Ishikawa (cell line): Measurements from ENCODE around the gene ELOVL7.

Experiments used
- TAF1 ChIP-seq: IDR thresholded peaks from 2 replicates; pipeline ENCODE4 v1.6.1; 2012; ENCODE audit warnings: low read depth, mild to moderate bottlenecking
- TF ChIP-seq, protein P1 (sequence below): IDR thresholded peaks from 2 replicates; pipeline ENCODE4 v1.6.1; 2012; ENCODE audit warnings: low read depth, mild to moderate bottlenecking

DNA sequence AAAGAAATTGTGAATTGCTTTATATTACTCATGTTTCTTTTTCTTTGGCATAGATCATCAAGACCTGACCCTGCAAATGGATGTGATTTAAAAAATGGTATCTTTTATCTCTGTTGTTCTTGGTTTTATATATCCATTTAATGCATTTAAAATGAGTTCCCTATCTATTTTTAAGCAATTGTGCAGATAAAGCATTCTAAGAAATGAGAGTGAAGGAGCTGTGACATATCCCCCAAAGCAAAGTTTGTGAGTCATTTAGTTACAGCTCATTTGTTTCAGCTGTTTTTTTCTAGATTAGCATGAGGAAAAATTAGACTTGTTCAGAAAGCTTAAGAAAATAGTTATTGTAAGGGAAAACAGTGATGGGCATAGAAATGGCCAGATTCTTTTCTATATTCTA, 7.6 kb upstream of the ELOVL7 start:
- no peak for TF ChIP-seq TAF1
- TF ChIP-seq, protein P1, sequence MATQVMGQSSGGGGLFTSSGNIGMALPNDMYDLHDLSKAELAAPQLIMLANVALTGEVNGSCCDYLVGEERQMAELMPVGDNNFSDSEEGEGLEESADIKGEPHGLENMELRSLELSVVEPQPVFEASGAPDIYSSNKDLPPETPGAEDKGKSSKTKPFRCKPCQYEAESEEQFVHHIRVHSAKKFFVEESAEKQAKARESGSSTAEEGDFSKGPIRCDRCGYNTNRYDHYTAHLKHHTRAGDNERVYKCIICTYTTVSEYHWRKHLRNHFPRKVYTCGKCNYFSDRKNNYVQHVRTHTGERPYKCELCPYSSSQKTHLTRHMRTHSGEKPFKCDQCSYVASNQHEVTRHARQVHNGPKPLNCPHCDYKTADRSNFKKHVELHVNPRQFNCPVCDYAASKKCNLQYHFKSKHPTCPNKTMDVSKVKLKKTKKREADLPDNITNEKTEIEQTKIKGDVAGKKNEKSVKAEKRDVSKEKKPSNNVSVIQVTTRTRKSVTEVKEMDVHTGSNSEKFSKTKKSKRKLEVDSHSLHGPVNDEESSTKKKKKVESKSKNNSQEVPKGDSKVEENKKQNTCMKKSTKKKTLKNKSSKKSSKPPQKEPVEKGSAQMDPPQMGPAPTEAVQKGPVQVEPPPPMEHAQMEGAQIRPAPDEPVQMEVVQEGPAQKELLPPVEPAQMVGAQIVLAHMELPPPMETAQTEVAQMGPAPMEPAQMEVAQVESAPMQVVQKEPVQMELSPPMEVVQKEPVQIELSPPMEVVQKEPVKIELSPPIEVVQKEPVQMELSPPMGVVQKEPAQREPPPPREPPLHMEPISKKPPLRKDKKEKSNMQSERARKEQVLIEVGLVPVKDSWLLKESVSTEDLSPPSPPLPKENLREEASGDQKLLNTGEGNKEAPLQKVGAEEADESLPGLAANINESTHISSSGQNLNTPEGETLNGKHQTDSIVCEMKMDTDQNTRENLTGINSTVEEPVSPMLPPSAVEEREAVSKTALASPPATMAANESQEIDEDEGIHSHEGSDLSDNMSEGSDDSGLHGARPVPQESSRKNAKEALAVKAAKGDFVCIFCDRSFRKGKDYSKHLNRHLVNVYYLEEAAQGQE = no peak
